Measurements from ENCODE around the gene TEX55.
"Not testable (repeated sequence)": the region's sequence is repeated elsewhere in the genome, so short reads cannot be mapped to it uniquely, and the experiment has no call there.

The TEX55 gene

DNA sequence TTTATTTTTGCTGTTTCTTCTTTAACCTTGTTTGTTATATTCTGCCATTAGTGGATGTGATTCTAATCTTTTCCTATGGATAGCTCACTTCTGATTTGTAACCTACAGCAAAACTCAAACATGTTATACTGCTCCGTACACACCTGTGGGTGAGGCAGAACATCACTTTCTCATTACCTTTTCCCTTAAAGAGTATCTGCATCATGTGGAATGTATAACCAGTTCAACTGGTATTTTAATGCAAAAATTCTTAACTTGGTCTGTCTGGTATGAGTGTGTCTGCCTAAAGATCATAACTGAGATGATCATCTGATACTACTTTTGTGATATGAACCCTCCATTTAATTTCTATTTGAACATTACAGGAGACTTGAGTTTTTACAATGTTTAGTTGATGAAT, 14.4 kb downstream of the TEX55 start:
- no peak for DNase-seq (ENCODE audit: low read depth in 2 of 2)

DNA sequence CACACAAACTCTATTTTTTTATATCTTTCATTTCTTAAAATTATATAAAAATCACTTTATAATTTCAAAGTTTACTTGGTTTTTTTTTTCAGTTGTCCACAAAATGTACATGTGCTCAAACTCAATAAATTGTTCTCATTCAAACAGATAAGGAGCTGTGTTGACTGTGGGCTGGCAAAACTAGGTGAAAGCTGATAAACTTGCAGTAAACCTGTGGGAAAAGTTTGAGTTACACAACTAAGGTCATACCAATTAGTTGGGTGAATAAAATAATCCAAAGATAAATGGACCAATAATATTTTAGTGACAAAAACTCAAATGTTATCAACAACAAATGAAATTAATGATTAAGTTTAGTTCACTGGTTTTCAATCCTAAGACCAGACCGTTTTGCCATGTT, 14.8 kb downstream of the TEX55 start:
- no peak for DNase-seq (ENCODE audit: low read depth in 2 of 2)

DNA sequence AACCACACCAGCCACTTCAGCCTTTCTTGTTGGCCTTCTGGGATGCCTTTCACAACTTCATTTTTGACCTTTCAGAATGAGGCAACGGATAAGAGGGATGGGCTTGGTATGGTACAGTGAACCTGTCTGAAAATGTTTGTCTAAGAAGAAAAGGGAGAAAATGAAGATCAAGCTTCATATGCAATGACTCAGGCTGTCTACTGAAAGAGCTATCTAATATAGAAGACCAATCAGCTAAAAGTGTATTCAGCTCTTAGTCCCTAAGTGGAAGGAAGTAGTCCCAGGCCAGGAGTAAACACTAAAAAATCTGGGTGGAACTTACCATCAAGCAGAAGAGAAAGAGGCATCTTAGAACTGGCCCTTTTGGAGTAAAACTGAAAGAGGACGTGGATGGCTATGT, 15.3 kb downstream of the TEX55 start:
- DNase-seq (ENCODE audit: low read depth in 2 of 2): no peak

GRCh38 chr3:119164745-119165144, 18.8 kb downstream of the TEX55 start:
- not testable (repeated sequence) for DNase-seq (ENCODE audit: low read depth in 2 of 2)

- no peak for DNase-seq (ENCODE audit: low read depth in 2 of 2)
Observed at GRCh38 chr3:119170821-119171220, 24.9 kb downstream of the TEX55 start.

DNA sequence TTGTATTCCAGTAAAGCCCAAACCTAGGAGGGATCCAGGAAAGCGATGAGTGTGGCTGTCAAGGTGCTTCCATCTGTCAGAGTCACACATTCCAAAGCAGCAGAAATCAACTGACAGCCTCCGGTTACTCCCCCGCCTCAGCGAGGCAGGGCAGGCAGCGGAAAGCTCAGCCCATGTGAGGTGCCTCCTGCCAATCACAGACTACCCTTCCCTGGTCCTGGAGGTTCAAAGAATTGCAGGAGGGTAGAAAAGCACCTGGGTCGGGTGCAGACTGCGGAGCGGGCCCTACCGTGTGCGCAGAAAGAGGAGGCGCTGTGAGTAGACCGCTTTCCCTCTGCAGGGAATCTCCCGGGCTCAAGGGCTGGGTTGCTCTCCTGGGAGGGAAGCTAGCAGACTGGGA, 27.4 kb downstream of the TEX55 start, which contains the start of gene UPK1B:
UPK1B (plus strand) TSS at position 274 of the 400 bp plus-strand sequence. CDS start 13,144 bp downstream, outside the sequence.
- DNase-seq (ENCODE audit: low read depth in 2 of 2): no peak

GRCh38 chr3:119175872-119176756, 30.1 kb downstream of the TEX55 start:
- no peak for DNase-seq (ENCODE audit: low read depth in 2 of 2)

DNA sequence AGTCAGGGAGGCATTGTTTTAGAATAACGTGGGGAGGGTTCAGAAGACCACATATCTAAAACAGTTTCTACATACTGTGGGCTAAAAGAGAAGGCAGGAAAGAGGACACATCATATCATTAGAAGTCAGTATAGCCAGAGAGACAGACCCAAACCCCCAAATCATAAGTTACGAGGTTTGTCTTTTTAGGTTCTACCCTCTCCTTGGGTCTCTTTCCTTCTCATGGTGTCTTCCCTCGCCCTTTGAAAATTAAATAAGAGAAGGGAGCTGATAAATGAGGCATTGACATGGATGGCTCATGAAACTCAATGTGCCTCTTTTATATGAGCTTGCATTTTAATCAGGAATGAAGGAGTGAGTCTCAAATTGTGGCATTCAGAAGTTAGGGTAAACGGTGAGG, 30.8 kb downstream of the TEX55 start:
- no peak for DNase-seq (ENCODE audit: low read depth in 2 of 2)

DNA sequence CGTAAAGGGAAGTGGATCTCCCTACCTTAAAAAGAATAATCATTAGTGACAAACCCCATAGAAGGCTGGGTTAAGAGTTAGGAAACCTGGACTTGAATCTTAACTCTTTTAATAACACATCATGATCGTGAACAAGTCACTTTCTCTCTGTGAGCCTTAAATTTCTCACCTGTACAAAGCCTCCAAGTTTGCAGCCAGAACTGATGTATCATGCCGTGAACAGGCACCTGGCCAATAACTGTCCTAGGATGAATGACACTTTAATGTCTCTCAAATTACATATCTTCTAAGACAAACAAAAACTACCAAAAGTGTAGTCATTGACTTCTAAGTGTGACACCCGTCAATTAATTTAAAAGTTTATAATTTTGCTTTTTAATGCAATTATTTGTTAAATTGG, 31.4 kb downstream of the TEX55 start:
- no peak for DNase-seq (ENCODE audit: low read depth in 2 of 2)

GRCh38 chr3:119181765-119182164, 35.8 kb downstream of the TEX55 start:
- DNase-seq (ENCODE audit: low read depth in 2 of 2): no peak

GRCh38 chr3:119184111-119184510, 38.1 kb downstream of the TEX55 start:
- DNase-seq (ENCODE audit: low read depth in 2 of 2): no peak

DNA sequence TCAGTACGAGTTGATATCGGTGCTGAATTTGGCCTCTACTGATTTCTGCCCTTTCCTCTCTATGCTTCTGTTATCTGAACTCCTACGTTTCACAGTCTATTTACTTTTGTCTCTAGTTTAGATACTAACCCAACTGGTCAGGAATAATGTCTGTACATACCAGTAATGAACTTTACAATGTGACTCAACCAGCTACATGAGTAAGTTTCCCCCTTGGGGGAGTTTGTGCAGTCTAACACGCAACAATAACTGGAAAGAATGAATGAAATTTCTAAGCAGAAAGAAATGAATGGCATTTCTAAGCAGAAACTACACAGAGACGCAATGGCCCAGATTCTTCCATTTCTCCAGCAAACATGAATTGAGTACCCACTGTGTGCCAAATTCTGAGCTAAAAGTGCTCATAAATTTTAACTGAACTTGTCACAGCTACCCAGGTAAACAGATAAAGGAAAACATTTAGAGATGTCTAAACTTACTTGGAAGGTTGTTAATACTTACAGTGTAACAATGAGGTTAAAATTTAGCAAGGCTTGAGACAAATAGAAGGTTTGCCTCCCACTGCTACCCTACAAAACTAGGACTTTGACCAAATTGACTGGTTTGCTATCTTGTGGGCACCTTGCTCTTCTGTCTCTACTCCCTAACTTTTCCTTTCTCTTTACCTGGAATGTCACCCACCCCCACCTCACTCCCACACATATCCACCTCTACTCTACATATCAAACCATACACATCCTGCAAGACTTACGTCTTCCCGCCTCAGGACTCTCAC, 39.0 kb downstream of the TEX55 start:
- no peak for DNase-seq (ENCODE audit: low read depth in 2 of 2)

GRCh38 chr3:119187266-119187665, 41.3 kb downstream of the TEX55 start:
- no peak for DNase-seq (ENCODE audit: low read depth in 2 of 2)

DNA sequence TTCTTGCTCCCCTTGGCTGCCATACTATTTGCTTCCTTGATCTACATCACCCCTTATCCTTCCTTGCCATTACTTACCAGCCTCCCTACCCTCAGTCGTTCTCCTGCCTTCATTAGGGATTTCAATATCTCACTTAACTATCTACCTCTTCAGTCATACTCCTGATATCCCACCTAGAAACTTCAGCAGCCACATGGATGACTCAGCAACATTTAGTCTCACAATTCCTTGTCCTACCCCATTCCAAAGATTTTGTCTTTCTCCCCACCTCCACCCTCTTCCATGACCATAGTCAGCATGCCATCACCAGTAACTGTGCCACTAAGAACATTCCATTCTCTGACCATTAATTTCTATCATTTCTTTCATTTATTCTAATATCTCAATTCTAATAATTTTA, 45.8 kb downstream of the TEX55 start:
- DNase-seq (ENCODE audit: low read depth in 2 of 2): no peak

DNA sequence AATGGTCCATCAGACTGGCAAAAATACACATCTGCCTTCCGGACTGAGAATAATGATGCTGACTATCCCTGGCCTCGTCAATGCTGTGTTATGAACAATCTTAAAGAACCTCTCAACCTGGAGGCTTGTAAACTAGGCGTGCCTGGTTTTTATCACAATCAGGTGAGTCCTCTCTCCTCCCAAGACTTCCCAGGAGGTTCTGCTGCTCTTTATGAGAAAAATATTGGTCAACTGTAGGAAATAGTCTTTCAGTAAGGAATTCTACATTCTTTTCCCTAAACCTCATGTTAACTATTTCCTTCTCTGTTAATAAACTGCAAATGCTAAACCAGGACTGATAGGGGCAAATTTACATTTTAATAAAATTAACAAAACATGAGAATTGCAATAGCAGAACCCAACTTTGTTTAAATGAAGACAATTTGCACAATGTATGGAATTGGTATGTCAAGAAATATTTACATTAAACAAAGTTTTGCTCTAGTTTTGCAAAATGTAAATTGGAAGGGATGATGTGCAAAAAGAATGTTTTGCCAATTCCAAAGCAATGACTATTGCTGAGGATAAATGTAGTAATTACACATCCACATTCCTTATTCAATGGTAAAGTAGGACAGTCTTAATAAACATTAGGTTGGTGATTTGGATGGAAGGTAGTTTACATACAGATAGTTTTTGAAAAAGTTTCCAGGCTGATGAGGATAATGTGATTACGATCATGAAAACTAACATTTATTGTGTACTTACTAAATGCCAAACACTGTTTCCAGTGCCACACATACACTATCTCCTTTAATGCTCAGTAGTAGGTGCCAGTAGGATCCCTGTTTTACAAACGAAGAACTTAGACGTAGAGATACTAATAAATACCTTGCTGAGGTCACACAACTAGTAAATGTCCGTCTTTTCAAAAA, 48.5 kb downstream of the TEX55 start:
- DNase-seq (ENCODE audit: low read depth in 2 of 2): no peak

- DNase-seq (ENCODE audit: low read depth in 2 of 2): no peak
Observed at GRCh38 chr3:119195151-119195476, 49.1 kb downstream of the TEX55 start.

GRCh38 chr3:119195911-119196310, 49.9 kb downstream of the TEX55 start:
- DNase-seq (ENCODE audit: low read depth in 2 of 2): no peak
